ENCODE data around the gene EIF4G3.

The EIF4G3 gene

GRCh38 chr1:20998826-20999225 is 177.9 kb downstream of the EIF4G3 start:
- Histone ChIP-seq H3K27me3 (ENCODE audit: control insufficient read depth, insufficient read depth, low read length) (no peaks in the 10 kb centered on the region), H3K4me3 (ENCODE audit: low read length) (no peak overlapping the region), H3K36me3 (ENCODE audit: control insufficient read depth, insufficient read depth, low read length) (no peaks in the 10 kb centered on the region), H3K4me1 (ENCODE audit: control insufficient read depth, insufficient read depth, low read length) (peaks cover 6% of the 10 kb centered on the region), H3K9ac (ENCODE audit: low read length) (no peak overlapping the region), H3K27ac (ENCODE audit: low read depth, low read length) (no peak overlapping the region)

DNA sequence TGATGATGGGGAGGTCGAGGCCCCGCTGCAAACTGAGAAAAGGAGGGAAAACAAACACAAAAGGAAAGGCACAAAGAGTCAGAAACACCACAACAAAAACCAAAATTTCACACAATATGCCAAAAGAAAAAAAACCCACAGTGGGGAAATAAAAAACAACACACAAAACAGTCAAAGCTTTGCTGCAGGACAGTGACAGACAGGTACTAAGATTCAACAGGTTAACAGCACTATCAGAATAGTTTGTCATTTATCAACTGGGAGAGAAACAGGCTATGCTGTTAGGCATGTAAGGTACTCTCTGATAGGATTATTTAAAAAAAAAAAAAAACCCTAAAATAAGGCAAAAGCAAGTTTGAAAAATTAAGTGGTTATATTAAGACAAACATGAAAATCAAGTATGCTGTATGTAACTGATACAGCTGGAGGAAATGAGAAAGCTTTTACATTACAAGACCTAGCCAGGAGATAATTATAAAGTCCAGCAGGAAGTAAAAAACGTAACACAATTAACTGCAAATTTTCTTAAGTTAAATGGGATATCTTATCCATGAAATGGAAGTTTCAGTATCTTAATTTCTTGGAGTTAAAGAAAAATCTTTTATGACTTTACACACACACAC is 179.0 kb downstream of the EIF4G3 start:
- no peak overlapping the region for H3K27ac ChIP-seq (ENCODE audit: low read depth, low read length)
- H3K9ac ChIP-seq (ENCODE audit: low read length) = no peak overlapping the region
- H3K36me3 ChIP-seq (ENCODE audit: control insufficient read depth, insufficient read depth, low read length) = no peaks in the 10 kb centered on the region
- H3K27me3 ChIP-seq (ENCODE audit: control insufficient read depth, insufficient read depth, low read length) = no peaks in the 10 kb centered on the region
- H3K4me1 ChIP-seq (ENCODE audit: control insufficient read depth, insufficient read depth, low read length) = peaks cover 6% of the 10 kb centered on the region
- no peak overlapping the region for H3K4me3 ChIP-seq (ENCODE audit: low read length)

GRCh38 chr1:20996554-20996953 is 180.1 kb downstream of the EIF4G3 start:
- Histone ChIP-seq H3K4me3 (ENCODE audit: low read length) (no peak overlapping the region), H3K27ac (ENCODE audit: low read depth, low read length) (no peak overlapping the region), H3K27me3 (ENCODE audit: control insufficient read depth, insufficient read depth, low read length) (no peaks in the 10 kb centered on the region), H3K9ac (ENCODE audit: low read length) (no peak overlapping the region), H3K4me1 (ENCODE audit: control insufficient read depth, insufficient read depth, low read length) (peaks cover 6% of the 10 kb centered on the region), H3K36me3 (ENCODE audit: control insufficient read depth, insufficient read depth, low read length) (no peaks in the 10 kb centered on the region)

- Histone ChIP-seq H3K27ac (ENCODE audit: low read depth, low read length) (no peak overlapping the region), H3K9ac (ENCODE audit: low read length) (no peak overlapping the region), H3K27me3 (ENCODE audit: control insufficient read depth, insufficient read depth, low read length) (no peaks in the 10 kb centered on the region), H3K4me1 (ENCODE audit: control insufficient read depth, insufficient read depth, low read length) (no peaks in the 10 kb centered on the region), H3K4me3 (ENCODE audit: low read length) (no peak overlapping the region), H3K36me3 (ENCODE audit: control insufficient read depth, insufficient read depth, low read length) (no peaks in the 10 kb centered on the region)
Observed at GRCh38 chr1:20993716-20994575, 182.8 kb downstream of the EIF4G3 start.

- Histone ChIP-seq H3K27me3 (ENCODE audit: control insufficient read depth, insufficient read depth, low read length) (no peaks in the 10 kb centered on the region), H3K27ac (ENCODE audit: low read depth, low read length) (no peak overlapping the region), H3K36me3 (ENCODE audit: control insufficient read depth, insufficient read depth, low read length) (no peaks in the 10 kb centered on the region), H3K4me3 (ENCODE audit: low read length) (no peak overlapping the region), H3K9ac (ENCODE audit: low read length) (no peak overlapping the region), H3K4me1 (ENCODE audit: control insufficient read depth, insufficient read depth, low read length) (no peaks in the 10 kb centered on the region)
Observed at GRCh38 chr1:20992322-20993056, 184.2 kb downstream of the EIF4G3 start.

- Histone ChIP-seq H3K27ac (ENCODE audit: low read depth, low read length) (no peak overlapping the region), H3K4me1 (ENCODE audit: control insufficient read depth, insufficient read depth, low read length) (no peaks in the 10 kb centered on the region), H3K27me3 (ENCODE audit: control insufficient read depth, insufficient read depth, low read length) (no peaks in the 10 kb centered on the region), H3K36me3 (ENCODE audit: control insufficient read depth, insufficient read depth, low read length) (no peaks in the 10 kb centered on the region), H3K4me3 (ENCODE audit: low read length) (no peak overlapping the region), H3K9ac (ENCODE audit: low read length) (no peak overlapping the region)
Observed at GRCh38 chr1:20988943-20989342, 187.8 kb downstream of the EIF4G3 start.

DNA sequence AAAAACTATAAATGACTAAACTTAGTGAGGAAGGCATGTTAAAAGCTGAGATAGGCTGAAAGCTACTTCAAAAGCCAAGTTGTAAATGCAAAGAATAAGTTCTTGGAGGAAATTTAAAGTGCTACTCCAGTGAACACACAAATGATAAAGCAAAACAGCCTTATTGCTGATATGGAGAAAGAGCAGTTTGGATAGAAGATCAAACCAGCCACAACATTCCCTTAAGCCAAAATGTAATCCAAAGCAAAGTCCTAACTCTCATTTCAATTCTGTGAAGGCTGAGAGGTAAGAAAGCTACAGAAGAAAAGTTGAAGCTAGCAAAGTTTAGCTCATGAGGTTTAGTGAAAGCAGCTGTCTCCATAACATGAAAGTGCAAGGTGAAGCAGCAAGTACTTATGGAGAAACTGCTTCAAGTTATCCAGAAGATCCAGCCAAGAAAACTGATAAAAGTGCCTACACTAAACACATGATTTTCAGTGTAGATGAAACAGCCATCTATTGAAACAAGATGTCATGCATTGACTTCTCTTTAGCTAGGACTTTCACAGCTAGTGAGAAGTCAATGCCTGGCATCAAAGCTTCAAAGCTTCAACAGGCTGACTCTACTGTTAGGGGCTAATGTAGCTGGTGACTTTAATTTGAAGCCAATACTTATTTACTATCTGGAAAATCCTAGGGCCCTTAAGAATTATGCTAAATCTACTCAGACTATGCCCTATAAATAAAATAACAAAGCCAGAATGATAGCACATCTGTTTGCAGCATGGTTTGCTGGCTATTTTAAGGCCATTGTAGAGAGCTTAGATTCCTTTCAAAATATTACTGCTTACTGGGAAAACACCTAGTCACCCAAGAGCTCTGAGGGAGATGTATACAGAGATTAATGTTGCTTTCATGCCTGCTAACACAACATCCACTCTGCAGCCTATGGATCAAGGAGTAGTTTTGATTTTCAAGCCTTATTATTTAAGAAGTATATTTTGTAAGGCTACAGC is 188.6 kb downstream of the EIF4G3 start:
- H3K9ac ChIP-seq (ENCODE audit: low read length) = no peak overlapping the region
- H3K4me1 ChIP-seq (ENCODE audit: control insufficient read depth, insufficient read depth, low read length) = no peaks in the 10 kb centered on the region
- H3K4me3 ChIP-seq (ENCODE audit: low read length) = no peak overlapping the region
- no peaks in the 10 kb centered on the region for H3K27me3 ChIP-seq (ENCODE audit: control insufficient read depth, insufficient read depth, low read length)
- H3K36me3 ChIP-seq (ENCODE audit: control insufficient read depth, insufficient read depth, low read length) = no peaks in the 10 kb centered on the region
- H3K27ac ChIP-seq (ENCODE audit: low read depth, low read length) = no peak overlapping the region

GRCh38 chr1:20983297-20983889 is 193.3 kb downstream of the EIF4G3 start:
- Histone ChIP-seq H3K9ac (ENCODE audit: low read length) (no peak overlapping the region), H3K4me1 (ENCODE audit: control insufficient read depth, insufficient read depth, low read length) (no peaks in the 10 kb centered on the region), H3K27ac (ENCODE audit: low read depth, low read length) (no peak overlapping the region), H3K27me3 (ENCODE audit: control insufficient read depth, insufficient read depth, low read length) (no peaks in the 10 kb centered on the region), H3K36me3 (ENCODE audit: control insufficient read depth, insufficient read depth, low read length) (no peaks in the 10 kb centered on the region), H3K4me3 (ENCODE audit: low read length) (no peak overlapping the region)

DNA sequence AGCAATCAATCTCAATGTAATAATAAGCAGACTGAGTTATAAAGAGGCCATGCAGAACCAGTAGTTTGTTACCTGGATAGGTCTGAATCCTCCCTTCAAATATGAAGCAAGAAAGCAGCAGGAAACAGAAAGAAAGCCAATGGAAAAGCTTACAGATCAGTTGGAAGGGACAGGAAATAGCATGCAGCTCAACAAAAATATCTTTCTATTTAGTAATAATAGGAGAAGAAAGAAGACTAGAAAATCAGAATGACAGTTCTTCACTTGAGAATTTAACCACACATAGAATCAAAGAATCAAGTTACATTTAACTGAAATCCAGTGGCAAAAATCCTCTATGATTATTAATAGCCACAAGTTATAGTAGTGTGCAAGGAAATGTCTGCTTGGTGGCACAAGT is 194.4 kb downstream of the EIF4G3 start:
- no peak overlapping the region for H3K9ac ChIP-seq (ENCODE audit: low read length)
- H3K4me1 ChIP-seq (ENCODE audit: control insufficient read depth, insufficient read depth, low read length) = no peaks in the 10 kb centered on the region
- H3K27me3 ChIP-seq (ENCODE audit: control insufficient read depth, insufficient read depth, low read length) = no peaks in the 10 kb centered on the region
- H3K36me3 ChIP-seq (ENCODE audit: control insufficient read depth, insufficient read depth, low read length) = no peaks in the 10 kb centered on the region
- H3K4me3 ChIP-seq (ENCODE audit: low read length) = no peak overlapping the region
- no peak overlapping the region for H3K27ac ChIP-seq (ENCODE audit: low read depth, low read length)

- Histone ChIP-seq H3K4me3 (ENCODE audit: low read length) (no peak overlapping the region), H3K4me1 (ENCODE audit: control insufficient read depth, insufficient read depth, low read length) (no peaks in the 10 kb centered on the region), H3K9ac (ENCODE audit: low read length) (no peak overlapping the region), H3K27ac (ENCODE audit: low read depth, low read length) (no peak overlapping the region), H3K36me3 (ENCODE audit: control insufficient read depth, insufficient read depth, low read length) (no peaks in the 10 kb centered on the region), H3K27me3 (ENCODE audit: control insufficient read depth, insufficient read depth, low read length) (no peaks in the 10 kb centered on the region)
Observed at GRCh38 chr1:20981915-20982314, 194.8 kb downstream of the EIF4G3 start.

DNA sequence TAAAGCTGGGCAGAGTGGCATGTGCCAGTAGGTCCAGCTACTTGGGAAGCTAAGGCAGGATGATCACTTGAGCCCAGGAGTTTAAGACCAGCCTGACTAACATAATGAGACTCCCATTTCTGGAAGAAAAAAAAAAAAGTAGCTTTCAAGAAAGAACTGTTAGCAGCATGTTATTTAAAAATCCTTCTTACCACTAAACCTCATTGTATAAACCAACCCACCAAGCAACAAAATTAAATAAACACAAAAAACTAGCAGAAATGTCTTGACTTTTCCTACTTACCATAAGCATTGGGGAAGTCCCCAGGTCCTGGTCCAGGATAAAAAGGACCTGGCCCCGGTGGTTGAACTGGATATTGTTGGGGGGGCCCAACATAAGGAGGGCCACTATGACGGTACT is 196.6 kb downstream of the EIF4G3 start:
- Histone ChIP-seq H3K27ac (ENCODE audit: low read depth, low read length) (no peak overlapping the region), H3K36me3 (ENCODE audit: control insufficient read depth, insufficient read depth, low read length) (no peaks in the 10 kb centered on the region), H3K9ac (ENCODE audit: low read length) (no peak overlapping the region), H3K4me1 (ENCODE audit: control insufficient read depth, insufficient read depth, low read length) (no peaks in the 10 kb centered on the region), H3K27me3 (ENCODE audit: control insufficient read depth, insufficient read depth, low read length) (no peaks in the 10 kb centered on the region), H3K4me3 (ENCODE audit: low read length) (no peak overlapping the region)
